Measurements from ENCODE around the gene ADGRG3.

Gene ADGRG3

GRCh38 chr16:57698812-57699405 is 30.8 kb downstream of the ADGRG3 start:
- no peak overlapping the region for H3K4me3 ChIP-seq (ENCODE audit: low read depth, low read length)
- DNase-seq (ENCODE audit: low read depth) = no peak
- TF ChIP-seq, protein P1, sequence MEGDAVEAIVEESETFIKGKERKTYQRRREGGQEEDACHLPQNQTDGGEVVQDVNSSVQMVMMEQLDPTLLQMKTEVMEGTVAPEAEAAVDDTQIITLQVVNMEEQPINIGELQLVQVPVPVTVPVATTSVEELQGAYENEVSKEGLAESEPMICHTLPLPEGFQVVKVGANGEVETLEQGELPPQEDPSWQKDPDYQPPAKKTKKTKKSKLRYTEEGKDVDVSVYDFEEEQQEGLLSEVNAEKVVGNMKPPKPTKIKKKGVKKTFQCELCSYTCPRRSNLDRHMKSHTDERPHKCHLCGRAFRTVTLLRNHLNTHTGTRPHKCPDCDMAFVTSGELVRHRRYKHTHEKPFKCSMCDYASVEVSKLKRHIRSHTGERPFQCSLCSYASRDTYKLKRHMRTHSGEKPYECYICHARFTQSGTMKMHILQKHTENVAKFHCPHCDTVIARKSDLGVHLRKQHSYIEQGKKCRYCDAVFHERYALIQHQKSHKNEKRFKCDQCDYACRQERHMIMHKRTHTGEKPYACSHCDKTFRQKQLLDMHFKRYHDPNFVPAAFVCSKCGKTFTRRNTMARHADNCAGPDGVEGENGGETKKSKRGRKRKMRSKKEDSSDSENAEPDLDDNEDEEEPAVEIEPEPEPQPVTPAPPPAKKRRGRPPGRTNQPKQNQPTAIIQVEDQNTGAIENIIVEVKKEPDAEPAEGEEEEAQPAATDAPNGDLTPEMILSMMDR (IDR thresholded peaks at IDR 0.05; ENCODE audit: low read depth, low read length) = no peak
- TF ChIP-seq MYC (IDR thresholded peaks at IDR 0.05; ENCODE audit: low read depth, low read length) = no peak
- no peak for TF ChIP-seq POLR2A (IDR thresholded peaks at IDR 0.05; ENCODE audit: extremely low read depth, insufficient read length)
- TF ChIP-seq, protein P2, sequence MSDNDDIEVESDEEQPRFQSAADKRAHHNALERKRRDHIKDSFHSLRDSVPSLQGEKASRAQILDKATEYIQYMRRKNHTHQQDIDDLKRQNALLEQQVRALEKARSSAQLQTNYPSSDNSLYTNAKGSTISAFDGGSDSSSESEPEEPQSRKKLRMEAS (IDR thresholded peaks at IDR 0.05; ENCODE audit: low read depth, low read length) = no peak

GRCh38 chr16:57699481-57699880 is 31.4 kb downstream of the ADGRG3 start:
- no peak for TF ChIP-seq POLR2A (IDR thresholded peaks at IDR 0.05; ENCODE audit: extremely low read depth, insufficient read length)
- TF ChIP-seq, protein P1 (IDR thresholded peaks at IDR 0.05; ENCODE audit: low read depth, low read length) = no peak
- TF ChIP-seq, protein P2 (IDR thresholded peaks at IDR 0.05; ENCODE audit: low read depth, low read length) = no peak
- TF ChIP-seq MYC (IDR thresholded peaks at IDR 0.05; ENCODE audit: low read depth, low read length) = no peak
- H3K4me3 ChIP-seq (ENCODE audit: low read depth, low read length) = no peak overlapping the region
- DNase-seq (ENCODE audit: low read depth) = no peak

GRCh38 chr16:57699899-57700298 is 31.8 kb downstream of the ADGRG3 start:
- no peak overlapping the region for H3K4me3 ChIP-seq (ENCODE audit: low read depth, low read length)
- TF ChIP-seq POLR2A (IDR thresholded peaks at IDR 0.05; ENCODE audit: extremely low read depth, insufficient read length) (no peak), MYC (IDR thresholded peaks at IDR 0.05; ENCODE audit: low read depth, low read length) (no peak)
- TF ChIP-seq, protein P1 (IDR thresholded peaks at IDR 0.05; ENCODE audit: low read depth, low read length) = no peak
- TF ChIP-seq, protein P2 (IDR thresholded peaks at IDR 0.05; ENCODE audit: low read depth, low read length) = no peak
- DNase-seq (ENCODE audit: low read depth) = no peak

DNA sequence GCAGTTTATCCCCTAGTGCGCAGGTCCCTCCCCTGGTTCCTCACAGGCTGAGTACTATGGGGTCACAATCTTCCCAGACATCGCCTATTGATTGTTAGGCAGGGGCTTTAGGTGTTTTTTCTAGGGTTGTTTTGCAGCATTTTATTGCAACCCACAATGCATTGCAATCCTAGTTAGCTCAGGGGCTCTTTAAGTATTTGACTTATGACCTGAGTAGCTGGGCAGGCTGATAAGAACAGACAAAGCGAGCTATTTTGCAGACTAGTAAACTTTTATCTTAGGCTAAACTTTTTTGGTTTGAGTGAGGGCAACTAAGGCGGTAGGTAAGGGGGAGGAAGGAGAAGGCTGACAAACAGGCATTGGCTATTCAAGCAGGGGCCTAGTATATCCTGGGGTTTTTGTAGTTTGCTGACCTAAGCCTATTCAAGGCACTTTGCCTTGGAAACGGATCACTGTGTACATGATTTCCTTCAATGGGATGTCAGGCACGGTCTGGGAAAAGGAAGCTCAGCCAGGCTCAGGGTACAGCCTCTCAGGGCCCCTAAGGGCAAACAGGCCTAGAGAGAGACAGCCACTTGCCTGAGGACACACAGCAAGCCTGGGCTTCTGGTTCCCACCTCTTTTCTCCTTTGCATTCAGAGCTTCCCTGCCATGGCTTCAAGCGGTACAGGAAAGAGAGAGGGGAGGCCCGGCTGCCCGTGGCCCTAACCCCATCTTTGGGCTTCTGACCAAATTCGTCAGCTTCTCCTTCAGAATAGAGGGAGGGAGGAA is 32.9 kb downstream of the ADGRG3 start:
- TF ChIP-seq POLR2A (IDR thresholded peaks at IDR 0.05; ENCODE audit: extremely low read depth, insufficient read length) (no peak), MYC (IDR thresholded peaks at IDR 0.05; ENCODE audit: low read depth, low read length) (no peak)
- TF ChIP-seq, protein P1 (IDR thresholded peaks at IDR 0.05; ENCODE audit: low read depth, low read length) = no peak
- TF ChIP-seq, protein P2 (IDR thresholded peaks at IDR 0.05; ENCODE audit: low read depth, low read length) = no peak
- H3K4me3 ChIP-seq (ENCODE audit: low read depth, low read length) = no peak overlapping the region
- no peak for DNase-seq (ENCODE audit: low read depth)

DNA sequence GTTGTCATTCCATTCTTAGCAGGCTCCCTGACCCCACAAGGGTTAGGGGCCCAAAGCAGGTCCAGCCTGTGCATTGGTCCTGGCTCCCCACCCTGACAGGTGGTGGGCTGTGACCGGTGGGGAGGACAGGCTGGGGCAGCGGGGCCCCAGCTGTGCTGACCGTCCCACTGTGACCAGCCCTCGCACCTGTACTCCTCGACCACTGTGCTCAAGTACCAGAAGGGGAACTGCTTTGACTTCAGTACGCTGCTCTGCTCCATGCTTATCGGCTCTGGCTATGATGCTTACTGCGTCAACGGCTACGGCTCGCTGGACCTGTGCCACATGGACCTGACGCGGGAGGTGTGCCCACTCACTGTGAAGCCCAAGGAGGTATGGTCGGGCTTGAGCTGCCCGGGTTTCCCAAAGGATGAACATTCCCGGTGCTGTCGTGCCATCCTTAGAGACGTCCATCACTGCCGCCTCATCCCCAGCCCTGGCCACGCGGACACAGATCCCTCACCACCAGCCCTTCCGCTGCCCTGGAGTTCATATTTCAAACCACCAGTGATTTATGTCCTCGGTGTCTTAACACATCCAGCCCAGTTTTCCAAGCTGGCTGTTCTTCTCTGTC is 33.8 kb downstream of the ADGRG3 start:
- H3K4me3 ChIP-seq (ENCODE audit: low read depth, low read length) = no peak overlapping the region
- no peak for DNase-seq (ENCODE audit: low read depth)
- TF ChIP-seq MYC (IDR thresholded peaks at IDR 0.05; ENCODE audit: low read depth, low read length) (no peak), POLR2A (IDR thresholded peaks at IDR 0.05; ENCODE audit: extremely low read depth, insufficient read length) (no peak)
- TF ChIP-seq, protein P1 (IDR thresholded peaks at IDR 0.05; ENCODE audit: low read depth, low read length) = no peak
- TF ChIP-seq, protein P2 (IDR thresholded peaks at IDR 0.05; ENCODE audit: low read depth, low read length) = no peak
